ENCODE data around the gene IPCEF1. TPM values are rescaled to one million over a fixed set of nuclear protein-coding genes. Genes with fewer than 3 reads are reported as not detected.

The IPCEF1 gene
- total RNA-seq, 6 experiments from 2014 or later: 0.31 TPM; not detected in 5

- H3K36me3 Mint-ChIP-seq (ENCODE audit: low read depth): no peaks in the 10 kb centered on the region
- H3K27me3 Mint-ChIP-seq (ENCODE audit: insufficient read depth): peaks cover 3% of the 10 kb centered on the region; the same call in 1 of the 2 replicates
- H3K4me1 Mint-ChIP-seq (ENCODE audit: low read depth): no peaks in the 10 kb centered on the region
- no peak for TF ChIP-seq CTCF (IDR thresholded peaks at IDR 0.05)
- H3K9me3 Mint-ChIP-seq: peaks cover 8% of the 10 kb centered on the region
- no peak overlapping the region for H3K27ac Mint-ChIP-seq
- no peak for DNase-seq
- H3K4me3 Mint-ChIP-seq: no peak overlapping the region
Observed at GRCh38 chr6:154134471-154135147, 222.0 kb downstream of the IPCEF1 start.

- H3K27me3 Mint-ChIP-seq (ENCODE audit: insufficient read depth): no peaks in the 10 kb centered on the region; the same call in 1 of the 2 replicates
- no peaks in the 10 kb centered on the region for H3K9me3 Mint-ChIP-seq
- H3K36me3 Mint-ChIP-seq (ENCODE audit: low read depth): no peaks in the 10 kb centered on the region
- H3K4me3 Mint-ChIP-seq: no peak overlapping the region
- H3K27ac Mint-ChIP-seq: no peak overlapping the region
- no peaks in the 10 kb centered on the region for H3K4me1 Mint-ChIP-seq (ENCODE audit: low read depth)
- no peak for TF ChIP-seq CTCF (IDR thresholded peaks at IDR 0.05)
- no peak for DNase-seq
Observed at GRCh38 chr6:154127657-154128056, 228.9 kb downstream of the IPCEF1 start.

- TF ChIP-seq CTCF (IDR thresholded peaks at IDR 0.05): no peak
- no peaks in the 10 kb centered on the region for H3K36me3 Mint-ChIP-seq (ENCODE audit: low read depth)
Observed at GRCh38 chr6:154125421-154125820, 231.2 kb downstream of the IPCEF1 start.

GRCh38 chr6:154123155-154123956, 233.2 kb downstream of the IPCEF1 start:
- no peak for TF ChIP-seq CTCF (IDR thresholded peaks at IDR 0.05)
- no peaks in the 10 kb centered on the region for H3K36me3 Mint-ChIP-seq (ENCODE audit: low read depth)
- H3K27ac Mint-ChIP-seq: no peak overlapping the region
- H3K9me3 Mint-ChIP-seq: peaks cover 10% of the 10 kb centered on the region
- H3K4me1 Mint-ChIP-seq (ENCODE audit: low read depth): no peaks in the 10 kb centered on the region
- H3K27me3 Mint-ChIP-seq (ENCODE audit: insufficient read depth): no peaks in the 10 kb centered on the region; the same call in 1 of the 2 replicates
- H3K4me3 Mint-ChIP-seq: no peak overlapping the region
- no peak for DNase-seq

More at GRCh38 chr6:154125421-154125820, 231.2 kb downstream of the IPCEF1 start:
- H3K27me3 Mint-ChIP-seq (ENCODE audit: insufficient read depth): no peaks in the 10 kb centered on the region; the same call in 1 of the 2 replicates
- H3K9me3 Mint-ChIP-seq: peaks cover 6% of the 10 kb centered on the region; the same call in 1 of the 2 replicates
- no peak for DNase-seq
- H3K4me3 Mint-ChIP-seq: no peak overlapping the region
- no peak overlapping the region for H3K27ac Mint-ChIP-seq
- no peaks in the 10 kb centered on the region for H3K4me1 Mint-ChIP-seq (ENCODE audit: low read depth)

GRCh38 chr6:154122195-154122925, 234.2 kb downstream of the IPCEF1 start:
- Mint-ChIP-seq H3K4me1 (ENCODE audit: low read depth) (no peaks in the 10 kb centered on the region), H3K27me3 (ENCODE audit: insufficient read depth) (no peaks in the 10 kb centered on the region; the same call in 1 of the 2 replicates), H3K27ac (no peak overlapping the region), H3K36me3 (ENCODE audit: low read depth) (no peaks in the 10 kb centered on the region), H3K4me3 (no peak overlapping the region), H3K9me3 (peaks cover 11% of the 10 kb centered on the region)
- no peak for DNase-seq
- TF ChIP-seq CTCF (IDR thresholded peaks at IDR 0.05): no peak
